ENCODE data around the gene S1PR3. TPM values are rescaled to one million over a fixed set of nuclear protein-coding genes. Genes with fewer than 3 reads are reported as not detected.
A peak's percentile ranks its signal among the peaks of the same experiment; 100 is the strongest.

S1PR3 gene
- total RNA-seq, 1 donor from 2014 or later = 10.0 TPM

DNA sequence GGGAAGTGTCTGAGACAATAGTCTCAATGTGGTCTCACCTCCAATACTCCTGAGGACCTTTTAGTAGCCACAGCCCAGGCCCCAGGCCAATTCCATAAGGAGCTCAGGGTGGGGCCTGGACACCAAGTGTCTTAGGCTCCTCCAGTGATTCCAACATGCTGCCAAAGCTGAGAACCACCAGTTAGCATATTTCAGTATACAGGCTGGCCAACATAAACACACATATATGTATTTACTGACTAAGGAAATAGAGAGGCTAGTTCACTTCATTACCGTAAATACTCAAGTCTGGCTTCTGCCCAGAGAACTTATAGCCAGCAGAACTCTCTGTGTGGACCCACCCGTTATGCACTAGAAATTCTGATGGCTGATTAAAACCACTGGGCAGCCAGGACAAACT lies 24.1 kb downstream of the S1PR3 start:
- TF ChIP-seq, protein P1, sequence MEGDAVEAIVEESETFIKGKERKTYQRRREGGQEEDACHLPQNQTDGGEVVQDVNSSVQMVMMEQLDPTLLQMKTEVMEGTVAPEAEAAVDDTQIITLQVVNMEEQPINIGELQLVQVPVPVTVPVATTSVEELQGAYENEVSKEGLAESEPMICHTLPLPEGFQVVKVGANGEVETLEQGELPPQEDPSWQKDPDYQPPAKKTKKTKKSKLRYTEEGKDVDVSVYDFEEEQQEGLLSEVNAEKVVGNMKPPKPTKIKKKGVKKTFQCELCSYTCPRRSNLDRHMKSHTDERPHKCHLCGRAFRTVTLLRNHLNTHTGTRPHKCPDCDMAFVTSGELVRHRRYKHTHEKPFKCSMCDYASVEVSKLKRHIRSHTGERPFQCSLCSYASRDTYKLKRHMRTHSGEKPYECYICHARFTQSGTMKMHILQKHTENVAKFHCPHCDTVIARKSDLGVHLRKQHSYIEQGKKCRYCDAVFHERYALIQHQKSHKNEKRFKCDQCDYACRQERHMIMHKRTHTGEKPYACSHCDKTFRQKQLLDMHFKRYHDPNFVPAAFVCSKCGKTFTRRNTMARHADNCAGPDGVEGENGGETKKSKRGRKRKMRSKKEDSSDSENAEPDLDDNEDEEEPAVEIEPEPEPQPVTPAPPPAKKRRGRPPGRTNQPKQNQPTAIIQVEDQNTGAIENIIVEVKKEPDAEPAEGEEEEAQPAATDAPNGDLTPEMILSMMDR (IDR thresholded peaks at IDR 0.05) = no peak
- H3K9me3 ChIP-seq = no peaks in the 10 kb centered on the region
- no peak overlapping the region for H3K4me3 ChIP-seq
- no peak for DNase-seq
- no peaks in the 10 kb centered on the region for H3K4me1 ChIP-seq
- ATAC-seq = no peak
- H3K27ac ChIP-seq = no peak overlapping the region
- no peaks in the 10 kb centered on the region for H3K36me3 ChIP-seq
- intact Hi-C loops (cut with DNase I) = no loop called here
- H3K27me3 ChIP-seq (ENCODE audit: low read depth) = no peaks in the 10 kb centered on the region

DNA sequence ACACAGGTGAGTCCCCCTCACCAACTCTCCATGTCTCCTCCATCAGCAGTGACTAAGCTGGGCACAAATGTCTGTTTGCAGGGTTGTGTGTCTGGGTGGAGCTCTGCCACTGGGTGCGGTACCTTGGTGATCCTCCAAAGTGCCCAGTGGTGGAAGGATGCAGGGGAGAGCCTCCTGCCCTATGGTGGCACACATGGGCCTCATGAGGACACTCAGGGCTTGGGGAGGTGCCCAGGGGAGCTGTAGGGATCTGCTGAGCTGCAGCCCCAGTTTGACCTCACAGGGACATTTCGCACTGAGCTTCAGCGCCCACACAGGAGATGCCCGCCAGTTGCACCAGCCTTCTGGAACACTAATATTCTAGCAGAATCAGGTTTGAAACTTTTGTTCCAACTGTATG lies 29.5 kb downstream of the S1PR3 start:
- DNase-seq (no peak), ATAC-seq (no peak)
- H3K27me3 ChIP-seq (ENCODE audit: low read depth) = no peaks in the 10 kb centered on the region
- peak overlapping the region; percentile 86 for H3K27ac ChIP-seq
- no peak overlapping the region for H3K4me3 ChIP-seq
- TF ChIP-seq, protein P1 (IDR thresholded peaks at IDR 0.05) = no peak
- H3K4me1 ChIP-seq = peaks cover 34% of the 10 kb centered on the region
- H3K36me3 ChIP-seq = no peaks in the 10 kb centered on the region
- intact Hi-C loops (cut with DNase I) = no loop called here
- H3K9me3 ChIP-seq = no peaks in the 10 kb centered on the region

DNA sequence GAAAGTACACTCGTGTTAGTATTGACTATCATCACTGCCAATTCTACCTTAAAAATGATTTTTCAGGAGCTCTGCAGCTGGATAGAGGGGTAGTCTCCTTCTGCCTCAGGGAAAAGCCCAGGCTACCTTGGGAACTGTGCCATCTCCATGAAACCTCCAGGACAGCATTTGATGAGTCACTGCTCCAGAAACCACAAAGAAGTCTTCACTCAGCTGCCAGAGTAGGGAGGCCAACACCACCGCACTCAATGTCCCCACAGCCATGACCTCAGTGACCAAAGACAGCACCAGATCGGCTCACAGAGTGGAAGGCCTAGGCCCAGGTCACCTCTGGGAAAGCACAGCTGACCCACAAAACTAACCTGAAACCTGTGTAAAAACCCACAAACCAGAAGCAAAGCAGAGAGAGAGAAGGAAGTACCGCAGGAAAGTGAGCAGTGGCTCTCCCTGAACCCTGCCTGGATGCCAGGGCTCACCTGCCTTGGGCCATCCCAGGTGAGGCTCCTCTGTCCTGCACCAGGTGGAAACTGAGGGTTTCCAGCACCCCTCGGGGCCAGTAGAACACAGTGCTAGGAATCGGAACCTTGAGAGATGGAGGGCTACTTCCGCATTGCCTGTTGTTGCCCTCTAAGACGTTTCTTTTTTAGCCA lies 30.0 kb downstream of the S1PR3 start:
- ATAC-seq (peak; percentile 58 to 60), DNase-seq (no peak)
- TF ChIP-seq, protein P1 (IDR thresholded peaks at IDR 0.05) = no peak
- Histone ChIP-seq H3K4me3 (no peak overlapping the region), H3K27me3 (ENCODE audit: low read depth) (no peaks in the 10 kb centered on the region), H3K4me1 (peaks cover 39% of the 10 kb centered on the region), H3K27ac (peak overlapping the region; percentile 86), H3K36me3 (no peaks in the 10 kb centered on the region), H3K9me3 (no peaks in the 10 kb centered on the region)
- intact Hi-C loops (cut with DNase I) = no loop called here

DNA sequence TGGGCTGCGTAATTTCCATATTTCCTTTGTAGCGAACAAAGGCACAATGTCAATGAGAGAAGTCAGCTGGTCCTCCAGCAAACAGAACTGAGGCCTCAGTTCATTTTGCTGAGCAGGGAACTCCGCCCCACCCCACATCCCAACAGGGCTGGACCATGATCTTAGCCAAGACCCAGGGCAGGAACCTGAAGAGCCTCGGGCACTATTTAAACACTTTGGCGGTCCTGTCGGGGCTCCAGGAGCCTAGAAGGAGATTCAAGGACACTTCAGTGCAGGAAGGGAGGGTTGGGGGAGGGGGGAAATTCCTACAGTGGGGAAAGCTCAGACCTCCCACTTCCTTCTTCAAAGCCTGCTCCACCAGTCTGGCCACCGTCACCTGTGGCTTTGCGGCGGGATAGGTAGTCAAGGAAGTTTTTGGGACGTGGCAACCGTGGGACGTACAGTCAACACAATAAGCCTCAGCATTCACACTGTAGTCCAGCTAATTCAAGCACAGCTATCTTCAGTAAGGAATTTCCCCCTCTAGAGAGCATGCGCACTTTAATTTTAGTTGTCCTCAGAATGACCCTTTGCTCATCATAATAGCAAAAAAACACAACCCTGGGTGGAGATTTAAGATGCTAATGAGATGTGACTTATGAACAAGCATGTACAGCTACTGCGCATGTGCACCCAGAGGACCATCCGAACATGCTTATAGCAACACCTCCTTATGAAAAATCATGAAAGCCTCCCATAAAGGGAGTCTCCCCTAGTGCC lies 30.9 kb downstream of the S1PR3 start:
- H3K4me3 ChIP-seq = no peak overlapping the region
- intact Hi-C loops (cut with DNase I) = no loop called here
- TF ChIP-seq, protein P1 (IDR thresholded peaks at IDR 0.05) = no peak
- DNase-seq (peak; percentile 91), ATAC-seq (peak; percentile 95)
- no peaks in the 10 kb centered on the region for H3K27me3 ChIP-seq (ENCODE audit: low read depth)
- no peaks in the 10 kb centered on the region for H3K9me3 ChIP-seq
- H3K36me3 ChIP-seq = no peaks in the 10 kb centered on the region
- H3K4me1 ChIP-seq = peaks cover 45% of the 10 kb centered on the region
- peak overlapping the region; percentile 86 for H3K27ac ChIP-seq

DNA sequence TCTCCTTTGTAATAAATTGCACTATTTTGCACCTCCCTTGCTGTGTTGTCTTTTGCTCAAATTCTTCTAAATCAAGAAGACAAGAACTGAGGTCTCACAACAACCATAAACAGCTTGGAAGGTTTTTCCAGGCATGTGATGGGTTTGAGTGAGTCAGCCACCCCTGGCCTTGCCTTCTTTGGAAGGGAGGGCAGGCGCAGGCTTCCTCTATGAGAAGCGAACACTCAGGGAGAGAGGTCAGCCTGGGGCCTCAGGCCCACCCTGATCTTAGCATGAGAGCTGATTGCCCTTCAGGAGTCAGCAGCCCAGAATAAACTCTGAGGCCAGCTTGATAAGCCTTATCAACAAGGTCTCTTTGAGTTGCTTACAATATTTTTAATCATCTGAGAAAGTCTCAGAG lies 31.6 kb downstream of the S1PR3 start:
- TF ChIP-seq, protein P1 (IDR thresholded peaks at IDR 0.05) = no peak
- H3K9me3 ChIP-seq = no peaks in the 10 kb centered on the region
- peak; percentile 61 for DNase-seq
- H3K36me3 ChIP-seq = no peaks in the 10 kb centered on the region
- peaks cover 45% of the 10 kb centered on the region for H3K4me1 ChIP-seq
- H3K4me3 ChIP-seq = no peak overlapping the region
- intact Hi-C loops (cut with DNase I) = no loop called here
- ATAC-seq = peak; percentile 45 to 68
- H3K27ac ChIP-seq = peak overlapping the region; percentile 86
- H3K27me3 ChIP-seq (ENCODE audit: low read depth) = no peaks in the 10 kb centered on the region

Measured in lower lobe of right lung (tissue), 2 donors.